ENCODE measurements around the gene TEKTIP1. TPM values are rescaled to one million over a fixed set of nuclear protein-coding genes. Genes with fewer than 3 reads are reported as not detected.

TEKTIP1 gene
- total and polyA plus RNA-seq, 12 donors: 0.09 to 1.3 (median 0.79) TPM; not detected in 1

GRCh38 chr19:3520166-3521103 is 18.5 kb upstream of the TEKTIP1 start:
- Histone ChIP-seq H3K4me1 (peaks cover 0 to 16% (median 0%) of the 10 kb centered on the region in 9 donors), H3K9me3 (no peaks in the 10 kb centered on the region), H3K36me3 (peaks cover 0 to 66% (median 13%) of the 10 kb centered on the region in 9 donors), H3K27me3 (no peaks in the 10 kb centered on the region), H3K4me3 (no peak overlapping the region), H3K27ac (no peak overlapping the region)
- intact Hi-C loops (cut with DNase I): no loop called here
- 79 to 85% methylated on average over 37 of the region's 37 CpGs for WGBS, 2 donors
- ATAC-seq: peak in 1 of 8 donors; percentile 9
- no peak for DNase-seq
- TF ChIP-seq CTCF (IDR thresholded peaks at IDR 0.05): no peak

DNA sequence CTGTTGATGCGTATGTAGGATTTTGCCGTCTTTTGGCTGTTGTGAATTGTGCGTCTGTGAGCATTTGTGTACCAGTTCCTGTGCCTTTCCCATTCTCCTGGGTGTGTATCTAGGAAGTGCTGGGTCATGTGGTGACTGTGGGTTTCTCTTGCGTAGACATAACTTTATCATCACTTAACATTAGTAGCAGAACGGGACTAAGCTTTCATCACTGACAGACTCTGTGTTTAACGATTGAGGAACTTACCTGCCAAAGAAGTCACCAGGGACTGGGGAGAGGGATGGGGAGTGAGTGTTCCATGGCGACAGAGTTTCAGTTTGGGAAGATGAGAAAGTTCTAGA is 17.9 kb upstream of the TEKTIP1 start:
- ATAC-seq (no peak), DNase-seq (no peak)
- intact Hi-C loops (cut with DNase I): no loop called here
- Histone ChIP-seq H3K36me3 (peaks cover 0 to 71% (median 16%) of the 10 kb centered on the region in 9 donors), H3K4me1 (peaks cover 0 to 13% (median 0%) of the 10 kb centered on the region in 9 donors), H3K9me3 (no peaks in the 10 kb centered on the region), H3K27ac (no peak overlapping the region), H3K27me3 (no peaks in the 10 kb centered on the region), H3K4me3 (no peak overlapping the region)
- 88% methylated on average over 7 of the region's 7 CpGs for WGBS, 2 donors
- TF ChIP-seq CTCF (IDR thresholded peaks at IDR 0.05): no peak

- Histone ChIP-seq H3K36me3 (peaks cover 0 to 83% (median 29%) of the 10 kb centered on the region in 9 donors), H3K27ac (no peak overlapping the region), H3K4me1 (no peaks in the 10 kb centered on the region), H3K4me3 (no peak overlapping the region), H3K9me3 (no peaks in the 10 kb centered on the region), H3K27me3 (no peaks in the 10 kb centered on the region)
- WGBS, 2 donors: 95% methylated on average over 36 to 40 of the region's 40 CpGs
- intact Hi-C loops (cut with DNase I): no loop called here
- no peak for TF ChIP-seq CTCF (IDR thresholded peaks at IDR 0.05)
- no peak for ATAC-seq
- no peak for DNase-seq
Measured at GRCh38 chr19:3522421-3523360, 16.3 kb upstream of the TEKTIP1 start.

DNA sequence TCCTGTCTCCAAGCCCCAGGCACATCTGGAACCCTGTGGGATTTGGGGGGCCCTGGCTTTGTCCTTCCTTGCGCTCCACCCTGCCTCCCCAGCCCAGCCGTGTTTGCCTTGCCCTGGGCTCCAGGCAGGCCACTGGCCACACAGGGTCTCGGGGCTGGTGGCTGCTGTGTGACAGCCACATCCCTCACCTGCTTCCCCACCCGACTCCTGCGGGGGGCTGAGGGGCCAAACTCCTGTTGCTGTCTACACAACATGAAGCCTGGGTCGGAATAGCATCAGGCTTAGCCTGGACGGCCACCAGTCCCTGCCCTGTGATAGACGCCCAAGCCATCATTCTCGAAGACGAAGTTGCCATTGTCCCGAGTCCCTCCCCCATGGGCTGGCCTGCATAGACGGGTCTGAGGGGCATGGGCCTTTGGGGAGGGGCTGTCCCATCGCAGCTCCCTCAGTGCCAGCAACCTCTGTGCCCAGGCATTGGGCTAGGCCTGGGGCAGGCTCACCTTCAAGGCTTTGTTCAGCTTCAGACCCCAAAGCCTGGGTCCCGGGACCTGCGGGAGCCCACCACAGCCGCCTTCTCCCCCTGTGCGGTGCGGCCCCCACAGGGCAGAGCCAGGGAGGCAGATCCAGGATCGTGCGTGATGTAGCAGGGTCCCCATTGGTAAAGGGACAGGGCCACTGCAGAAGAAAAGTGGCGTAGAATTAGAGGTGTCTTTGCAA is 15.5 kb upstream of the TEKTIP1 start:
- WGBS, 2 donors: 94 to 95% methylated on average over 21 of the region's 21 CpGs
- intact Hi-C loops (cut with DNase I): no loop called here

More for the DNA sequence above, 15.5 kb upstream of the TEKTIP1 start:
- H3K4me3 ChIP-seq: no peak overlapping the region
- peaks cover 0 to 90% (median 30%) of the 10 kb centered on the region in 9 donors for H3K36me3 ChIP-seq
- no peaks in the 10 kb centered on the region for H3K27me3 ChIP-seq
- ATAC-seq (no peak), DNase-seq (no peak)
- no peaks in the 10 kb centered on the region for H3K4me1 ChIP-seq
- H3K9me3 ChIP-seq: no peaks in the 10 kb centered on the region
- TF ChIP-seq CTCF (IDR thresholded peaks at IDR 0.05): no peak
- H3K27ac ChIP-seq: no peak overlapping the region
